Keratinocyte (primary cell): ENCODE results near the gene MARCHF6.
"Not testable (repeated sequence)": the region's sequence is repeated elsewhere in the genome, so short reads cannot be mapped to it uniquely, and the experiment has no call there.

Experiments used
- CTCF ChIP-seq, 3 experiments: IDR thresholded peaks in 1 of 3; conservative IDR thresholded peaks in 1 of 3; optimal IDR thresholded peaks in 1 of 3; 2 replicates in 2 of 3; 3 replicates in 1 of 3; pipeline versions ENCODE3 to v1.5.1; 2011; ENCODE audit warnings: low read length in 3 of 3, mild to moderate bottlenecking in 3 of 3, moderate library complexity in 2 of 3, control low read depth in 1 of 3, inconsistent platforms in 1 of 3; ENCODE audit not compliant: insufficient read depth in 2 of 3; ENCODE audit errors: extremely low read depth in 1 of 3
- EZH2 ChIP-seq: IDR thresholded peaks from one replicate; pipeline ENCODE4 v1.6.1; 2012; ENCODE audit warnings: inconsistent platforms, mild to moderate bottlenecking, low read length, moderate library complexity

- not testable (repeated sequence) for TF ChIP-seq CTCF (optimal IDR thresholded peaks at IDR 0.05 in 1 of 3, IDR thresholded peaks at IDR 0.05 in 1 of 3, conservative IDR thresholded peaks at IDR 0.05 in 1 of 3; ENCODE audit: extremely low read depth in 1 of 3, insufficient read depth in 2 of 3, low read length in 3 of 3); EZH2
Measured at GRCh38 chr5:10392567-10393328, 39.3 kb downstream of the MARCHF6 start.
